GM12878 (cell line): ENCODE data around the gene MPIG6B. TPM values are rescaled to one million over a fixed set of nuclear protein-coding genes. Genes with fewer than 3 reads are reported as not detected.

Source experiments
- BMI1 ChIP-seq: fragments of 450-650 bp; IDR thresholded peaks from 2 replicates; pipeline ENCODE4 v1.6.1; 2016; ENCODE audit warnings: mild to moderate bottlenecking, moderate library complexity, borderline replicate concordance
- CBFB ChIP-seq: IDR thresholded peaks from 2 replicates; pipeline ENCODE4 v1.6.1; 2016; ENCODE audit warnings: antibody characterized with exemption, low read depth
- CEBPB ChIP-seq, 2 experiments: fragments of 150-350 bp in 1 of 2; IDR thresholded peaks; 2 replicates each; pipeline ENCODE4 v1.6.1; 2012 to 2014; ENCODE audit warnings: low read depth in 2 of 2, low read length in 2 of 2, borderline replicate concordance in 1 of 2, inconsistent platforms in 1 of 2
- CREM ChIP-seq: IDR thresholded peaks from 2 replicates; pipeline ENCODE4 v1.6.1; 2014; ENCODE audit warnings: antibody characterized with exemption, low read depth
- EZH2 ChIP-seq: IDR thresholded peaks from 2 replicates; pipeline ENCODE4 v1.6.1; 2012; ENCODE audit warnings: low read depth, mild to moderate bottlenecking, control low read depth, inconsistent platforms, low read length, borderline replicate concordance; ENCODE audit not compliant: control insufficient read depth
- GATAD2B ChIP-seq: fragments of 450-650 bp; conservative IDR thresholded peaks from 2 replicates; pipeline ENCODE4 v1.6.1; 2017; ENCODE audit warnings: low read depth, mild to moderate bottlenecking, moderate library complexity
- KAT2A ChIP-seq: conservative IDR thresholded peaks from 2 replicates; pipeline ENCODE4 v1.6.1; 2011; ENCODE audit warnings: low read depth, low read length; ENCODE audit not compliant: control insufficient read depth
- NFIC ChIP-seq: IDR thresholded peaks from 2 replicates; pipeline ENCODE4 v1.6.1; 2012; ENCODE audit warnings: low read depth, mild to moderate bottlenecking, inconsistent platforms, low read length, moderate library complexity
- PAX5 ChIP-seq: IDR thresholded peaks from 2 replicates; pipeline ENCODE4 v1.6.1; 2011; ENCODE audit warnings: low read depth, low read length, borderline replicate concordance
- POLR2A ChIP-seq: IDR thresholded peaks from 2 replicates; pipeline ENCODE4 v1.6.1; 2011; ENCODE audit warnings: low read depth, mild to moderate bottlenecking, low read length
- ZNF207 ChIP-seq: fragments of 450-650 bp; IDR thresholded peaks from 2 replicates; pipeline ENCODE4 v1.6.1; 2014; ENCODE audit warnings: antibody characterized with exemption, mild to moderate bottlenecking, borderline replicate concordance
- ZNF24 ChIP-seq: fragments of 450-650 bp; IDR thresholded peaks from 2 replicates; pipeline ENCODE4 v1.6.1; 2017; ENCODE audit warnings: antibody characterized with exemption, mild to moderate bottlenecking
- ZNF622 ChIP-seq: fragments of 450-650 bp; IDR thresholded peaks from 2 replicates; pipeline ENCODE4 v1.6.1; 2017; ENCODE audit warnings: mild to moderate bottlenecking, inconsistent platforms
- polyA plus RNA-seq, 11 experiments: library from polyadenylated mRNA; depleted of rRNA in 4 of 11; unstranded in 6 of 11; stranded (reverse) in 5 of 11; fragments of >200 nt; fragmentation: Nextera tagmentation in 4 of 11; fragmentation: Illumina TruSeq in 1 of 11; extraction: Ambion mirVana in 4 of 11; extraction: Trizol in 1 of 11; gene quantifications; 1 replicate in 1 of 11; 2 replicates in 10 of 11; pipeline versions ENCODE4 v1.2.1 to v1.2.3, GENCODE V29; 2011 to 2016; ENCODE audit warnings: inconsistent platforms in 2 of 11, missing spikeins in 2 of 11, low read depth in 1 of 11
- total RNA-seq, 4 experiments: library from RNA; depleted of rRNA in 3 of 4; stranded (reverse); fragments of >200 nt in 3 of 4; fragmentation: Illumina TruSeq in 1 of 4; extraction: Trizol in 1 of 4; gene quantifications; 2 replicates each; pipeline versions ENCODE4 v1.2.1 to v1.2.3, GENCODE V29; 2013 to 2021
- TF ChIP-seq, protein P1 (sequence below): fragments of 450-650 bp; IDR thresholded peaks from 2 replicates; pipeline ENCODE4 v1.6.1; 2018; ENCODE audit warnings: borderline replicate concordance, mild to moderate bottlenecking; ENCODE audit not compliant: partially characterized antibody
- TF ChIP-seq, protein P2 (sequence below): IDR thresholded peaks from 2 replicates; pipeline ENCODE4 v1.6.1; 2012; ENCODE audit warnings: low read depth, low read length, improper control_type of control experiment
- TF ChIP-seq, protein P3 (sequence below): fragments of 450-650 bp; IDR thresholded peaks from 2 replicates; pipeline ENCODE4 v1.6.1; 2017; ENCODE audit warnings: low read depth, mild to moderate bottlenecking, moderate library complexity
- TF ChIP-seq, protein P4 (sequence below): IDR thresholded peaks from 2 replicates; pipeline ENCODE4 v1.6.1; 2011; ENCODE audit warnings: low read depth, mild to moderate bottlenecking, low read length, moderate library complexity, borderline replicate concordance; ENCODE audit errors: extremely low read depth
- TF ChIP-seq, protein P5 (sequence below): fragments of 450-650 bp; IDR thresholded peaks from 2 replicates; pipeline ENCODE4 v1.6.1; 2017; ENCODE audit warnings: mild to moderate bottlenecking
- TF ChIP-seq, protein P6 (sequence below): fragments of 450-650 bp; IDR thresholded peaks from 2 replicates; pipeline ENCODE4 v1.6.1; 2018; ENCODE audit warnings: mild to moderate bottlenecking, low read depth, moderate library complexity; ENCODE audit not compliant: partially characterized antibody

Gene MPIG6B
- total and polyA plus RNA-seq, 10 of the 15 experiments (the other 5 are each of a cell fraction or from before 2014, with no cell fraction given), result not detected

DNA sequence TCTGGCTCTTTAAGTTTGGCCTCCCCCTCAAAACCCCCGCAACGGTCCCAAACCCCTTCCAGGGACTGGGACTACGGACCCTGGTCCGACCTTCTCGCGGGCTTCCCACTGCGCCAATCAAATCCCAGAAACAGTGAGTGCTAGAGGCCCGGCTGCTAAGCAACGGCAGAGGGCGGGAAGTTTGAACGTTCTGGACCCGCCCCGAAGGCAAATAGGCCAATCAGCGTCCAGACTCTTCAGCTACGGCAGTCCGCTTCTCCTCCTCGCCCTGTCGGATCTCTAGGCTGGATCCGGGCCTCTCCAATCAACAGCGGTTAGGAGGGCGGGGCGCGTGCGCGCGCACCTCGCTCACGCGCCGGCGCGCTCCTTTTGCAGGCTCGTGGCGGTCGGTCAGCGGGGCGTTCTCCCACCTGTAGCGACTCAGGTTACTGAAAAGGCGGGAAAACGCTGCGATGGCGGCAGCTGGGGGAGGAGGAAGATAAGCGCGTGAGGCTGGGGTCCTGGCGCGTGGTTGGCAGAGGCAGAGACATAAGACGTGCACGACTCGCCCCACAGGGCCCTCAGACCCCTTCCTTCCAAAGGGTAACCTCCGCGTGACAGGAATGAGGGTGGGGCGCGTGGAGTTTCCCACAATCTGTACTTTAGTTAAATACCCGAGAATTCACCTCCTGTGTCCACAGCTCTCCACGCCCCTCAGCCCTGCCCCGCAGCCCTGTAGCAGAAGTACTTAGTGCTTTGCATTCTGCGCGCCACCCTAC lies 16.6 kb downstream of the MPIG6B start, which contains the start of gene MSH5 (continued):
- TF ChIP-seq, protein P1, sequence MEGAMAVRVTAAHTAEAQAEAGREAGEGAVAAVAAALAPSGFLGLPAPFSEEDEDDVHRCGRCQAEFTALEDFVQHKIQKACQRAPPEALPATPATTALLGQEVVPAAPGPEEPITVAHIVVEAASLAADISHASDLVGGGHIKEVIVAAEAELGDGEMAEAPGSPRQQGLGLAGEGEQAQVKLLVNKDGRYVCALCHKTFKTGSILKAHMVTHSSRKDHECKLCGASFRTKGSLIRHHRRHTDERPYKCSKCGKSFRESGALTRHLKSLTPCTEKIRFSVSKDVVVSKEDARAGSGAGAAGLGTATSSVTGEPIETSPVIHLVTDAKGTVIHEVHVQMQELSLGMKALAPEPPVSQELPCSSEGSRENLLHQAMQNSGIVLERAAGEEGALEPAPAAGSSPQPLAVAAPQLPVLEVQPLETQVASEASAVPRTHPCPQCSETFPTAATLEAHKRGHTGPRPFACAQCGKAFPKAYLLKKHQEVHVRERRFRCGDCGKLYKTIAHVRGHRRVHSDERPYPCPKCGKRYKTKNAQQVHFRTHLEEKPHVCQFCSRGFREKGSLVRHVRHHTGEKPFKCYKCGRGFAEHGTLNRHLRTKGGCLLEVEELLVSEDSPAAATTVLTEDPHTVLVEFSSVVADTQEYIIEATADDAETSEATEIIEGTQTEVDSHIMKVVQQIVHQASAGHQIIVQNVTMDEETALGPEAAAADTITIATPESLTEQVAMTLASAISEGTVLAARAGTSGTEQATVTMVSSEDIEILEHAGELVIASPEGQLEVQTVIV, result no peak
- TF ChIP-seq, protein P2, sequence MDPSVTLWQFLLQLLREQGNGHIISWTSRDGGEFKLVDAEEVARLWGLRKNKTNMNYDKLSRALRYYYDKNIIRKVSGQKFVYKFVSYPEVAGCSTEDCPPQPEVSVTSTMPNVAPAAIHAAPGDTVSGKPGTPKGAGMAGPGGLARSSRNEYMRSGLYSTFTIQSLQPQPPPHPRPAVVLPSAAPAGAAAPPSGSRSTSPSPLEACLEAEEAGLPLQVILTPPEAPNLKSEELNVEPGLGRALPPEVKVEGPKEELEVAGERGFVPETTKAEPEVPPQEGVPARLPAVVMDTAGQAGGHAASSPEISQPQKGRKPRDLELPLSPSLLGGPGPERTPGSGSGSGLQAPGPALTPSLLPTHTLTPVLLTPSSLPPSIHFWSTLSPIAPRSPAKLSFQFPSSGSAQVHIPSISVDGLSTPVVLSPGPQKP, result 0 out of 2 replicates have a peak, but pooled peaks have one; percentile 11
- TF ChIP-seq, protein P3, sequence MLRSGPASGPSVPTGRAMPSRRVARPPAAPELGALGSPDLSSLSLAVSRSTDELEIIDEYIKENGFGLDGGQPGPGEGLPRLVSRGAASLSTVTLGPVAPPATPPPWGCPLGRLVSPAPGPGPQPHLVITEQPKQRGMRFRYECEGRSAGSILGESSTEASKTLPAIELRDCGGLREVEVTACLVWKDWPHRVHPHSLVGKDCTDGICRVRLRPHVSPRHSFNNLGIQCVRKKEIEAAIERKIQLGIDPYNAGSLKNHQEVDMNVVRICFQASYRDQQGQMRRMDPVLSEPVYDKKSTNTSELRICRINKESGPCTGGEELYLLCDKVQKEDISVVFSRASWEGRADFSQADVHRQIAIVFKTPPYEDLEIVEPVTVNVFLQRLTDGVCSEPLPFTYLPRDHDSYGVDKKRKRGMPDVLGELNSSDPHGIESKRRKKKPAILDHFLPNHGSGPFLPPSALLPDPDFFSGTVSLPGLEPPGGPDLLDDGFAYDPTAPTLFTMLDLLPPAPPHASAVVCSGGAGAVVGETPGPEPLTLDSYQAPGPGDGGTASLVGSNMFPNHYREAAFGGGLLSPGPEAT, result peak; percentile 43; the same call in 1 of the 2 replicates
- TF ChIP-seq ZNF207 (no peak), CBFB (peak; percentile 37), KAT2A (no peak), BMI1 (peak; percentile 87), POLR2A (peak; percentile 78), PAX5 (no peak), ZNF622 (no peak), NFIC (no peak), EZH2 (no peak), CEBPB (IDR thresholded peaks at IDR 0.05; ENCODE audit: borderline replicate concordance in 1 of 2, low read depth in 2 of 2, low read length in 2 of 2) (no peak), GATAD2B (peak; percentile 44; the same call in 1 of the 2 replicates), ZNF24 (no peak), CREM (peak; percentile 32; the same call in 1 of the 2 replicates)
- TF ChIP-seq, protein P4, sequence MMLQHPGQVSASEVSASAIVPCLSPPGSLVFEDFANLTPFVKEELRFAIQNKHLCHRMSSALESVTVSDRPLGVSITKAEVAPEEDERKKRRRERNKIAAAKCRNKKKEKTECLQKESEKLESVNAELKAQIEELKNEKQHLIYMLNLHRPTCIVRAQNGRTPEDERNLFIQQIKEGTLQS, result no peak
- TF ChIP-seq, protein P5, sequence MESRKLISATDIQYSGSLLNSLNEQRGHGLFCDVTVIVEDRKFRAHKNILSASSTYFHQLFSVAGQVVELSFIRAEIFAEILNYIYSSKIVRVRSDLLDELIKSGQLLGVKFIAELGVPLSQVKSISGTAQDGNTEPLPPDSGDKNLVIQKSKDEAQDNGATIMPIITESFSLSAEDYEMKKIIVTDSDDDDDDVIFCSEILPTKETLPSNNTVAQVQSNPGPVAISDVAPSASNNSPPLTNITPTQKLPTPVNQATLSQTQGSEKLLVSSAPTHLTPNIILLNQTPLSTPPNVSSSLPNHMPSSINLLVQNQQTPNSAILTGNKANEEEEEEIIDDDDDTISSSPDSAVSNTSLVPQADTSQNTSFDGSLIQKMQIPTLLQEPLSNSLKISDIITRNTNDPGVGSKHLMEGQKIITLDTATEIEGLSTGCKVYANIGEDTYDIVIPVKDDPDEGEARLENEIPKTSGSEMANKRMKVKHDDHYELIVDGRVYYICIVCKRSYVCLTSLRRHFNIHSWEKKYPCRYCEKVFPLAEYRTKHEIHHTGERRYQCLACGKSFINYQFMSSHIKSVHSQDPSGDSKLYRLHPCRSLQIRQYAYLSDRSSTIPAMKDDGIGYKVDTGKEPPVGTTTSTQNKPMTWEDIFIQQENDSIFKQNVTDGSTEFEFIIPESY, result no peak
- TF ChIP-seq, protein P6, sequence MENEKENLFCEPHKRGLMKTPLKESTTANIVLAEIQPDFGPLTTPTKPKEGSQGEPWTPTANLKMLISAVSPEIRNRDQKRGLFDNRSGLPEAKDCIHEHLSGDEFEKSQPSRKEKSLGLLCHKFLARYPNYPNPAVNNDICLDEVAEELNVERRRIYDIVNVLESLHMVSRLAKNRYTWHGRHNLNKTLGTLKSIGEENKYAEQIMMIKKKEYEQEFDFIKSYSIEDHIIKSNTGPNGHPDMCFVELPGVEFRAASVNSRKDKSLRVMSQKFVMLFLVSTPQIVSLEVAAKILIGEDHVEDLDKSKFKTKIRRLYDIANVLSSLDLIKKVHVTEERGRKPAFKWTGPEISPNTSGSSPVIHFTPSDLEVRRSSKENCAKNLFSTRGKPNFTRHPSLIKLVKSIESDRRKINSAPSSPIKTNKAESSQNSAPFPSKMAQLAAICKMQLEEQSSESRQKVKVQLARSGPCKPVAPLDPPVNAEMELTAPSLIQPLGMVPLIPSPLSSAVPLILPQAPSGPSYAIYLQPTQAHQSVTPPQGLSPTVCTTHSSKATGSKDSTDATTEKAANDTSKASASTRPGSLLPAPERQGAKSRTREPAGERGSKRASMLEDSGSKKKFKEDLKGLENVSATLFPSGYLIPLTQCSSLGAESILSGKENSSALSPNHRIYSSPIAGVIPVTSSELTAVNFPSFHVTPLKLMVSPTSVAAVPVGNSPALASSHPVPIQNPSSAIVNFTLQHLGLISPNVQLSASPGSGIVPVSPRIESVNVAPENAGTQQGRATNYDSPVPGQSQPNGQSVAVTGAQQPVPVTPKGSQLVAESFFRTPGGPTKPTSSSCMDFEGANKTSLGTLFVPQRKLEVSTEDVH, result no peak
